DMS 273 (cell line): ENCODE measurements around the gene ADAMTSL1.

Experiments used
- DNase-seq: peaks from one replicate; lab custom pipeline; 2025; ENCODE audit not compliant: unreplicated experiment; lab: John Stamatoyannopoulos, UW

Gene ADAMTSL1

DNA sequence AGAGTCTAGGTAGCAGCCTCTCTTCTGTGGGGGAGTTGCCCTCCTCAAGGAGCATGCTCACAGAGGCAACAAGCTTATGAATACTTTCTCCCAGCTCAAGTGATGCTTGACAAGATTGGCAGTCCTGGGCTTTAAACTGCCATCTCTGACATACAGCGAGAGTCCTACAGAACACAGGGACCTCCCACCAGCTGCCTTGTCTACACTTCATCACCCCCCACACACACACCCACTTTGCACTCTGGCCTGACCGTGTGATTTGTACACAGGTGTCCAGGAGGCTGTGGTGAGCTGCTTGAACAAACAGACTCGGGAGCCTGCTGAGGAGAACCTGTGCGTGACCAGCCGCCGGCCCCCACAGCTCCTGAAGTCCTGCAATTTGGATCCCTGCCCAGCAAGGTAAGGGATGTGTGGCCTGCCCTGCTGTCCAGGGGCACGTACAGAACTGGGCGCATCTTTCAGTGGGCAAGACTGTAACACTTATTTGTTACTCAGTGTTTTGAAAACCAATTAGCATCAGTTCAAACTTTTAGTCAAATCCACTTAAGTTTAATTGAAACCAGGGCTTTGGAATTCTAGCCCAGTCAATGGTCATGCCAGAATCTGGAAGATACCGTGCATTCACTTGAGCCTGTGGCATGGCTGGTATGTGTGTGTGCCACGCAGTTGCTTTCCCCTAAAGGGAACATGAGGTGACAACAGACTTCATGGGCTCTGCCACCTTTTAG is 247.5 kb downstream of the ADAMTSL1 start:
- DNase-seq: no peak

DNA sequence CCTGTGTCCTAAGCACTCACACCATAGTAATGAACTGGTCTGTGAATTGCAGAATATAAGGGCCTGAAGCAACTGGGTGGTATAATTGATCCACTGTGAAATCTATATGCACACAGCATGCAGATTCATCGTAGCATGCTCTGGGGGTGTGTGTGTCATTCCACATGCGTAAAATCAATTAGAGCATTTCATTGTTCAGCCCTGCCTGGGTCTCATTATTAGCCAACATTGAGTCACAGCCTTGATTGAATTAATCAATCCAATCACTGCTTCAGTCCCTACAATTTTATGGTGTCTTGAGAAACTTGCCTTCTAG is 248.0 kb downstream of the ADAMTSL1 start:
- no peak for DNase-seq

DNA sequence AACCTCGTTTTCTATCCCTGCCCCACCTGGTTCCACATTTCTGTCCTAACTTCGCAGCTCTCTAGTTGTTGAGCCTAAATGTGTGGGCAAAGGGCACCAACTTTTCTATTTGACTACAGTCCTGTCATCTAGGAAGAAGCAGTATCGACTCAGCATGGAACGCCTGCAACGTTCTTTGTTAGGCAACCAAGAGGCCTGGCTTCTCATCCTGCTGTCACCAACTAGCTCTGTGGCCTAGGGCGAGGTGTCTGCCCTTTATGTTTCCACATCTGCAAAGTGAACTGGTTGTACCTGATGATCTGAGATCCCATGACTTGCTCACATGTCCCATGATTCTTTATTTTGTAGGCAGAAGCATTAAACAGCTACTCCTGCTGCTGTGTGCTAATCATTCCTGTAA is 248.9 kb downstream of the ADAMTSL1 start:
- DNase-seq: no peak

DNA sequence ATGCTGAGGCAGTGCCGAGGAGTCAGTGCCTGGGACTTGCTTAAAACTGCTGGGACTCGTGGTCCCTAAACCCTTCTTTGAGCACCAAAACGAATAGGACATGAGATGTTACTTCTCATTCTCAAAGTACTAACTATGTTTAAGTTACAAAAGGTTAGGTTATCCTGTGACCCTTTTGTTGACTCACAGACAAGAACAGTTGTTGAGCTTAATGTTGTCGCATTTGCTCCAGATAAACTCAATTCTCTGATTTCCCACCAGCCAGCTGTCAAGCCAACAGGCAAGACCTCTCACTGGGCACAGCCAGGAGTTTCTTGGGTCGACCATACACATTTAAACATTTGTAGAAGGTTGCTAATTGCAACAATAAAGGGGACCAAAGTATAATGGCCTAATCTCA is 249.4 kb downstream of the ADAMTSL1 start:
- no peak for DNase-seq

DNA sequence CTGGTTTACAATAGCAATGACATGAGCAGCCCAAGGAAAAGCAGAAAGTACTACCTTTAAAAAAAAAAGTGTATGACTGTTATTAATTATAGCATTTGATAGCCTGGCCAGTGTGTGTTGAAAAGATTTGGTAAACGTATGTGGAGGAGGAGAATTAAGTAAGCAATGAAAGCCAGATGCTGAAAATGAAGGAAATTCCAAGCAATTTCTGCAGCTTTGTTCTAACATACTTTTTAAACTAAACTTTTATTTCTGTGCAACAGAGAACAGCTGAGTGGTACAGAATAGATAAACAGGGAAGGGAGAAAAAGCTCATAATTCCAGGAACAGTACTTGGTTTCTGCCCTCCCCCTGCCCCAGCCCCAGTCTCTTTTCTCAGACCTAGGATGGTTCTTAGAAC is 252.6 kb downstream of the ADAMTSL1 start:
- DNase-seq: no peak

DNA sequence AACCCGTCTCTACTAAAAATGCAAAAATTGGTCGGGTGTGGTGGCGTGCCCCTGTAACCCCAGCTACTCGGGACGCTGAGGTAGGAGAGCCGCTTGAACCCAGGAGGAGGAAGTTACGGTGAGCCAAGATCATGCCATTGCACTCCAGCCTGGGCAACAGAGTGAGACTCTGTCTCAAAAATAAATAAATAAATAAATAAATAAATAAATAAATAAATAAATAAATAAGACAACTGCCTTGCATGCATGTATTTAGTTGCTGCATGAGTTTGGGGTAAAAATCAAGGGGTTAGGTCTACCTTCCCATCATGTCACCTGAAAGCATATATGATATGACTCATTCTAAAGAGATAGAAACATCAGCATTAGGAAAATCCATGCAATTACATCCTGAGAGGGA is 254.0 kb downstream of the ADAMTSL1 start:
- DNase-seq: no peak

DNA sequence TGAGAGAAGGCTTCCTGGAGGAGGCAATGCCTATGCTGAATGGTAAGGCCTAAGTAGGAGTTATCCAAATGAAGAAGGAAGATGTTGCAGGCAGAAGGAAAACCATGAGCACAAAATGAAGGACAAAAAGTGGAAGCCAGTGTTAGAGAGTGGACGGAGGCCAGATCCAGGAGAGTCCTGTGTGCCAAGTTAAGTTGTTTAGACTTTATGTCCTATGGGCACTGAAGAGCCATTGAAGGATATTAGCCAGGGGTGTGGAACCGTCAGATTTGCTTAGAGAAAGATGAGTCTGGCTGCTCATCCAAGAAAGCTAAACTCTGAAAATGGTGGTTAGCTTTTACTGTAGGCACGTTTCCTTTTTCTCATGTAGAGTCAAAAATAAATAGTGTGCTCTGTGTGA is 254.7 kb downstream of the ADAMTSL1 start:
- DNase-seq: no peak

DNA sequence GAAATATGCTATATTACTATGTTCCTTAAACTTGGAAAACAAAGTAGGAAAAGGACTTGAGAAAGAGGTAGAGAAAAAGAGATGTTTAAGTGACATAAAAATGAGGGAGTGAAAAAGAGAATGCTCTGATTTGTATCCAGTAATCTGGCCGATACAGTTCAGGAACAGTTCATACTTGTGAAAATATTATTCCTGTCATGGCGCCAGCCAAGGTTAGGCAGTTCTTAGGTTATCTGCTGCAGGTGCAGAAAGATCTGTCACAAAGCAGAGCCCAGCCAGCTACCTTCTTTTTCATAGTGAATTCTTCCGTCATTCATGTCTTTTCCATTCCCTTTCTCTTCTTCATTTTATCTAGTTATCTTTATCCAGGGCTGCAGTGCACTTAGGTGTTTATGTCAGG is 256.3 kb downstream of the ADAMTSL1 start:
- no peak for DNase-seq

DNA sequence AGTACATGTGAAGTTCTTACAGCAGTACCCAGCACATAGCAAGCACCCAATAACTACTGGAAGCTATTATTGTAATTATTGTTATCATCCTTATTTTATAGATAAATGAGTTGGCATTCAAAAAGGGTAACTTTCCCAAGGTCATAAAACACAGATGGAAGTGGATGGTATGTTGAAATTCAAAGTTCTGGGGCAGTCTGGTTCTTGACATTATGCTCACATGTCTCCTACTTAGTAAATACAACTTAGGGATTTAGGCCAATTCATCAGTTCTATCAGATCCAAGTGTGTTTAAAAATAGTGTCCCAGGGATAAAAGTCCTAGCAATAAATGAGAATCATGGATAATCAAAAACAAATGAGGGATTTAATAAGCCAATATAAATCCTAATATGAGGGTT is 265.2 kb downstream of the ADAMTSL1 start:
- no peak for DNase-seq

DNA sequence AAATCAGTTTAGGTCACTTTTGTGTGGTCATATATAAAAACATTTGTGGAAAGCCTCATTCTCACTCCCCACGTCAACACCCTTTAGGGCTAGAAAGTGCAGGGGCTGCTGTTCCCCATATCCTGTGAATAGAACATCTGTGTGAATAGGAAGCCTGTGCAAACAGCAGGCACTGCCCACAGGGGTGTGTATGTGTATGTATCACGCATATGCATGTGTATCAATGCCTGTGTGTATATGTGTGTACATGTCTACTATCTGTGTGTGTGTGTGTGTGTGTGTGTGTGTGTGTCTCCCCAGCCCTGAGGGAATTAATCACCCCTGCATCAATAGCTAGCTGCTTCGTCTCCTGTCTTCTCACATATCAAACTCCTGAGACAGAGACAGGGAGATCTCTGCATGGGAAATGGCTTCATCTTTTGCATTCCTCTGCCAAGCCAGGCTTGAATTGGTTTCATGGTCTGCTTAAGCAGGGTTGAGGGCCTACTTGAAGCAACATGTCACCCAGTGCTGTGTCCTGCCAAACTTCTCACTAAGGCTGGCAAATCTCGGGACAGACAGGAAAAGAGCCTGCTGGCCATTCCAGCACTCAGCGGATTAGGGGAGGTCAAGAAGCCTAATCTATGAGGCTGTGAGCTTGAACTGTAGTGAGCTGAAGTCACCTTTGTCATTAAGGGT is 265.8 kb downstream of the ADAMTSL1 start:
- no peak for DNase-seq

DNA sequence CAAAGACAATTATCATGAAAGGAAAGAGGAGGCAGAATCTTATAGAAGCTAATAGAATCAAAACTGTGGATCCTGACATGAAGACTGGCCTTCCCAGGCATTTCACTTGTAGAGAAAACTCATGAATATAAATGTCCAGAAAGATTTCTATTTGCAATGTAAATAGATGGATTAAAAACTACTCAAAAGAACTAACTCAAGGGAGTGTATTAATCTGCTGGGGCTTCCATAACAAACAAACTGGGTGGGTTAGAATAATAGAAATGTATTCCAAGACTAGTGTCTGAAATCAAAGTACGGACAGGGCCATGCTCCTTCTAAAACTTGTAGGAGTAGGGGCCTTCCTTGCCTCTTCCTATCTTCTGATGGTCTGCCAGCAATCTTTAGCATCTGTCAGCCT is 267.4 kb downstream of the ADAMTSL1 start:
- DNase-seq: no peak

DNA sequence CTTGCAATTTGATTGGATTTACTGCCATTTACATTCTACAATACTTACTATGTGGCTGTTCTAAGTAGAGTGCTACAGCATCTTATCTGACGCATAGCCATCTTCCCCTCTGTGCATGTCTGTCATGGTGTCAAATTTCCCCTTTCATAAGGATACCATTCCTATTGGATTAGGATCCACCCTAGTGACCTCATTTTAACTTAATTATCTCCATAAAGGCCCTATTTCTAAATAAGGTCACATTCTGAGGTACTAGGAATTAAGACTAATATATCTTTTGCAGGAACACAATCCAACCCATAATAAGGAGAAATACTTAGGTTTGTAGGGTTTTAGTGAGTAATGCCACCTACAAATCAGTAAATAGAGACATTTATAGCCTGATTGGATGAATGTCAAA is 268.0 kb downstream of the ADAMTSL1 start:
- no peak for DNase-seq

DNA sequence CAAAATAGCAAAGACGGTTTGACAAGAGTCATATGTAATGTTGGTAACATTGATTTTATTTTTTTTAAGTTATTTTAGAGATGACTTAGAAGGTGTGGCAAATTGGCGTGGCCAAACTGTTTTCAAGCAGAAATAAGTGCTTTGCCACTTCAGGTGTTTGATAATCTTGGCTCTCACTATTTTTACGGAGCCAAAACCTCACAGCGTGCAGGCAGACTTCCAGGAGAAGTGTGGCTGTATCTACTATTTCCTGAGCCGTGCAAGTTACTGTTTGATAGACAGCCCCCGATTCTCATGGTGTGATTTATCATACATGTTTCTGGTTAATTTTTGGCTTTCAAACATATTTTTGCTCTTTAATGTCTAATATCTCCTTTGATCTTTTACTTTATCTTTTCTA is 269.5 kb downstream of the ADAMTSL1 start:
- DNase-seq: no peak

DNA sequence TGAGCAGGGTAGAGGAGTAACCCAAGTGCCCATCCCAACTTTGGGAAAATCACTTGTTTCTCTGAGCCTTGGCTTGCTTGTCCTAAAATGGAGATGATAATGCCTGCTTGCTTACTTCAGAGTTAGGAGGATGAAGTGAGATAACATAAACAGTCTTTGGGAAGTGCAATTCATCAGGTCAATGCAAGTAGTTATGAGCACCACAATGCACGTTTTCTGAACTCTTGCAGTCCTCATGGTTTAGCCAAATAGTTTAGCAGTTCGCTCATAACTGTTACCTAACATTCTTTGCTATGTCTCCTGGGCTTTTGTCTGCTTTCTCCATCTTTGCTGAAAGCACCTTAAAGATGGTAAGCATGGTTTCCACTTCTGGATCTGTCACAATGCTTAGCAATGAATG is 270.0 kb downstream of the ADAMTSL1 start:
- DNase-seq: no peak

DNA sequence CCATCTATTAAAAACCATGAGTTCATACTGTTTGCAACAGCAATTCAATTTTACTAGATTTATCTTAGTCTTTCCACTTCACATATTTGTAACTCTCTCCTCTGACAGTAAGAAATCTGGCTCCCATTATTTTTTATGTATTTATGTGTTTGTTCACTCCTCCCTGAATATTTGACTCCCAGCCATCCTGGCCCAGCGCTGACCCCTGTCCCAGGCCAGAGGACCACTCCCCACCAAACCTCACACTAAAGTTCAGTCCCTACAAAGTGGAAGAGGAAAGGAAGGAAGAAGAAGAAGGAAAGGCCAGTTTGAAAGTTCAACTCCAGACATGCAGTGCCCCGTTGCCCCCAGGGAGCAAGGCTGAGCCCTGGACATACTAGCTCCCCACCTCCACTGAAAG is 271.8 kb downstream of the ADAMTSL1 start:
- no peak for DNase-seq

DNA sequence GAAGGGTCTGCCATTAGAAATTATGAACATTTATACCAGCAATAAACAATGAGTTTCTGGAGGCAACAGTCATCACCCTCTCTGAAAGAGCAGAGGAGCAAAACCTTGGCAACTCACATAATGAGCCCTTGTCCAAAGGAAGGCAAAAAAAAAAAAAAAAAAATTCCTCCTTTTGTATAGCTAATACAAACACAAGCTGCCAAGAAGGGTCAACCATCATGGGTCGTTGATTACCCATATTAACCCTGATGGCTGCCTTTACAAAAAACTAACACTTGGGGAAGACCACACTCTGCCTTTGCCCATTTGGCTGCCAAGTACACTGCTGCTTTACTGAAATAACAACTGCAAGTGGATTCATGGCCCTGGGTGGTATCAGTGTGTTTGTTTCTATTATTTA is 272.7 kb downstream of the ADAMTSL1 start:
- DNase-seq: no peak

DNA sequence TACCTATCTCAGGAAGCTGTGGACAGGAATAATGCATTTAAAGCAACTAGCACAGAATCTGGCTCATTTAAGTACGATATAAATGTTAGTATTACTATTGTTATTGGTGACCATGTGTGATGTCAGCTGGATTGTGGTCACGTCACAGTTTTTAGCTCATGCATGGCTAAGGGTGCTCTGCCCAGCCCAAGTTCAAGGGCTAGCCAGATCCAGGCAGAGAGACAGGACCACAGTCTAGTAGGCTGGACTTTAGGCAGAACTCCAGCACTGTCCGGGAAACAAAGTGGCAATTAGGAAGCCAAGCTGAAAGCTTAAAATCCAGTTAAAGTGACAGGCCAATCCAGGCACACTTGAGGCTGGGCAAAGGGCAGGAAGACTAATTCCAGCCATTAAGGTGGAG is 273.6 kb downstream of the ADAMTSL1 start:
- no peak for DNase-seq

DNA sequence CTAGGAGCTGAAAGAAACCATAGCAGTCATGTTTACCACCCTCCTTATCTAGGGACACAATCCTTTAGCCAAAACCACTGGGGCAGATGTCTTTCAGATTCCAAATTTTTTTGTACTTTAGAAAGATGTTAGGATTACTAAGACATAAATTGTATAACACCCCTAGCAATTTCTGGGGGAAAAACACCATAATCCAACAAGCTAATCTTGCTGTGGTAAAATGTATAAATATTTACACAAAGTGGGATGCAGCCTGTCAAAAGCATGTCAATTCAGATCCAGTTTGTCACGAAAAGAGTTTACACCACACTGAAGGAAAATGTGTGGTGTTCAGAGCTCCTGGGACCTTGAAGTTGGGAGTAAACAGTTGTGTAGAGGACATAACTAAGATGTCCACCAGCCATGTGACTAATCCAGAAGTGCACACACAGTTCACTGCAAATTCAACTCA is 274.3 kb downstream of the ADAMTSL1 start:
- no peak for DNase-seq

DNA sequence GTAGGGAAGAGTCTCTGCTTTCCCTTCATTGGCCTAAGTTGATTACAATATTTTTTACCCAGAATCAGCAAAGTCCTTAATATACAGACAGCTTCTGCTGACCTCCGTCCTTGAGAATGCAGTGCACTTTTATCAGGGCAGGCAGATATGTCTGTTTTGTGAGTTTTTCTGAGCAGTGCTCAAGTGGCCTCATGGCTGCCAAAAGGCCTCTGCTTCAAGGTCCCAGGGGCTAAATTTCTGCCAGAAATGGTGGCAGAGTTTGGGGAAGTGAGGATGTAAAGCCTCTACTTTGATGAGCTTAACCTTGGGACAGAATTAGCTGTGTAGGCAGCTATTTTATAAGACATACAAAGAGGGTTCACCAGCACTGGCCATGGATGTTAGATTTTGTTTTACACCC is 275.8 kb downstream of the ADAMTSL1 start:
- no peak for DNase-seq

DNA sequence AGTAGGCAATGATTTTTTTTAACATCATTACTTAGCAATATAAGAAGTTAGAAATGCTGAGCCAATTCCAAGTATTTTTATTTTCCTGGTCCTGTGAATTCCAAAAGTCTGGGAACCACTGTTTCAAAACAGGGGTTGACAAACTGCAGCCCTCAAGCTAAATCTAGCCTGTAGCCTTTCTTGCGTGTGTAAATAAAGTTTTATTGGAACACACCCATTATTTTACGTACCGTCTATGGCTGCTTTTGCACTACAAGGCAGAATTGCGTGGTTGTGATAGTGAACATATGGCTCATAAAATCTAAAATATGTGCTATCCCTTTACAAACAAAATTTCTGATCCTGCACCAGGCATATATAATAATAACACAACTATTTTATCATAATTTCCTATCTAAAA is 280.0 kb downstream of the ADAMTSL1 start:
- DNase-seq: no peak

DNA sequence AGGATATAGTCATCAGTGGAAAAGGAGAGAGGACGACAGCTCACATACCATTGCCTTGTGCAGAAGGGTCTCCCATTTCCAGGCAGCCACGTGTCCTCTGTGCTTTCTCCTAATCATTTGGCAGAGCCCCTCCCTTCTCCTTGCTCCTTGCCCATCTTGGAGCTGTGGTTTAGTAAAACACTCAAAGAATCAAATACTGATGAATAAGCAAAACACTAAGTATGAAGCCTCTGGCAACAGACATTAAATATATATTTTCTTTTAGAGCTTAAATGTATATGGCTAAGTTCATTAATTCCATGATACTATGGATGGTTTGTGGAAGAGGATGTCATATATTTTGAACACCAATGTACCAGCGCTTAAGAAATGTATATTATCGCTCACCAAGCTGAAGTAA is 280.6 kb downstream of the ADAMTSL1 start:
- DNase-seq: no peak

DNA sequence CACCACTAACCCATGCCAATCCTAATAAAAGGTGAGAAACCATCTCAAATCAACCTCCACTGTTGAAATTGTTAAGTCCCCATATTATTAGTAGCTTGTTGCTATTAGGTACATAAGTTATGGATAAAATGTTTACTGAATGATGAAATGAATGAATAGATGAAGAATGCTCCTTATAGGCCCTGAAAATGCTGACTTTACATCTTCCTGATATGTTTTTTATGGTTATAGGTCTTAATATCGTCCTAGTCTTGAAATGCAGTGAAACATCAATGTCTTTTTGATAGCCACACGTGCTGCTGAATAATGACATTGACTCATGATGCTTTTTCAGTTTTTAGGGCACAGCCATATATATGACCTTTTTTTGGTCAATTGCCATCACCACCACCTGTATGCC is 281.3 kb downstream of the ADAMTSL1 start:
- no peak for DNase-seq

DNA sequence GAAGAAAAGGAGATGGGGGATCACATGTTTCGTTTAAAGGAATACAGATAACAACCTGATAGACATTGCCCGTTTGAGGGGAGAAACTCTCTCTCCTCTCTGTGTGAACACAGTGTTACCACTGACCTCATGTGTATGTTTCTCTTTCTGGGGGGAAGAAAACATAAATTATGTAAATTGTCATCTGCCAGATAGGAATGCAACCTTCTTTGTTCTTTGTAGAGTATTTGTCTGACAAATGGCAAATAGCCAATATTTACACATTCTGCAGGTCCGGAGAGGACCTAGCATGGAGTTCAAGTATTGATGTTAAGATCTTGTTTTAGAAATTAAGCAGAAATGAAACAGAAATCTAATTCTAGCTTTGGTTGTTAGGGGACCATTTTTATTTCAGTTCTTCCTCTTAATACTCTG is 282.8 kb downstream of the ADAMTSL1 start:
- DNase-seq: no peak
